IMR-90 (cell line): Measurements from ENCODE around the gene PDILT.
"Not testable (repeated sequence)": the region's sequence is repeated elsewhere in the genome, so short reads cannot be mapped to it uniquely, and the experiment has no call there.

Experiments used
- CEBPB ChIP-seq: IDR thresholded peaks from 2 replicates; pipeline ENCODE4 v1.6.1; 2012; ENCODE audit warnings: low read depth, low read length, improper control_type of control experiment
- CTCF ChIP-seq: conservative IDR thresholded peaks from 2 replicates; pipeline ENCODE4 v1.5.1; 2012; ENCODE audit warnings: mild to moderate bottlenecking, low read depth, low read length, improper control_type of control experiment
- POLR2A ChIP-seq: IDR thresholded peaks from 2 replicates; pipeline ENCODE4 v1.6.1; 2012; ENCODE audit warnings: mild to moderate bottlenecking, low read depth, low read length
- RCOR1 ChIP-seq: IDR thresholded peaks from 2 replicates; pipeline ENCODE4 v1.6.1; 2012; ENCODE audit warnings: mild to moderate bottlenecking, low read length, improper control_type of control experiment; ENCODE audit not compliant: insufficient replicate concordance
- RFX5 ChIP-seq: IDR thresholded peaks from 2 replicates; pipeline ENCODE4 v1.8.0; 2012; ENCODE audit warnings: low read depth, mild to moderate bottlenecking, low read length, moderate library complexity
- SMC3 ChIP-seq: fragments of 150-350 bp; IDR thresholded peaks from 2 replicates; pipeline ENCODE4 v1.6.1; 2016; ENCODE audit warnings: low read depth, mild to moderate bottlenecking, antibody characterized with exemption, low read length, moderate library complexity

- TF ChIP-seq CTCF, POLR2A, RCOR1, RFX5, CEBPB, SMC3: not testable (repeated sequence)
Observed at GRCh38 chr16:20312536-20313095, 91.9 kb downstream of the PDILT start.
